NCI-H774 (cell line): ENCODE measurements around the gene ABCC8.
A peak's percentile ranks its signal among the peaks of the same experiment; 100 is the strongest.

Experiments used
- DNase-seq: peaks from one replicate; lab custom pipeline; 2025; lab: John Stamatoyannopoulos, UW

Gene ABCC8

DNA sequence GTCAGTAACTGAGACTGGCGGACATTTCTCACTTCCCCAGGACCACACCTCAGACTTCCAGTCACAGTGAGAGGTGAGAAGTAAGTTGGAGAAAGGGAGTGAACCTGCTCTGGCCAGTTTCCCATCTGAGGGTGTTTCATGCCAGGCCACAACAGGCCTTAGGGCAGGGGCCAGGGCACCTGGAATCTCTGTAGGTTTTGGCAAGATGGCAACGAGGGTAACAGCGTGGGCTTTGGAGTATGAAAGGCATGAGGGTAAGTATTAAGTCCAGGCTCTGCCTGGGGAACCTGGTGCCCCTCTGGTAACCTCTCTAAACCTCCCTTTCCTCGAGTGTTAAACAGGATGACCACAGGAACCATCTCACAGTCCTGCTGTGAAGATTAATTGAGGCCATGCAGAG lies 28.5 kb upstream of the ABCC8 start:
- no peak for DNase-seq

DNA sequence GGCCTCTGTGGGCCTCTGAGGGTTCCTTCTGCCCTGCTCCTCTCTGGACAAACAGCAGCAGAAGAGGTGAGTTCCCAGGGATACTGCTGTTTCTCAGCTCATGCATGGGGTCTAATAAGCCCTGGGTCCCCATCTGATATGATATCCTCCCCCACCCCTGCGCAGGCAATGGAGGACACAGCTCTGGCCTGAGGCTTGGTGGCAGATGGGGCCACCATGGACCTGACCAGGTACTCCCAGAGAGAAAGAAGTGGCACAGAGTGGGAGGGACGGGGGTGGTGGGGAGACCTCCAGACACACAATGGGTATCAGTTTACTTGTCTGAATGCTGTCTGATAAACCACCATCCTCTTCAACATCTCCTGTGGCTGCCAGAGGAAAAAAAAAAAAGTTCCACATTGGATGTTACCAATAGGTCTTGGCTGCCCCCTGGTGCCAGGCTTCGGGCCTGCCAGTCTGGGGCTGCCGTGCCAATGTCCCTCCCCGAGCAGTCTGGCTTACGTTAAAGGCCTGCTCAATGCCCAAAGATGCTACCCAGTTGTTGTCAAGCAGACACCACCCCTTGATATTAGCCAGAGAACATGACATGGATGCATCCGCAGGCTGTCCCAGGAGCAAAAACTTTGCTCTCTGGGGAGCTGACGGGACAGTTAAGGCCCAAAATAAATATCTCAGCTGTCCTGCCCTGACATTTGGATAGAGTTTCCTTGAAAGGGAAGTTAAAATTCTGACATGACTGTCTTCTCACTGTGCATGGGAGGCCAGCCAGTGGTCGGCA lies 27.9 kb upstream of the ABCC8 start:
- peak; percentile 69 for DNase-seq

DNA sequence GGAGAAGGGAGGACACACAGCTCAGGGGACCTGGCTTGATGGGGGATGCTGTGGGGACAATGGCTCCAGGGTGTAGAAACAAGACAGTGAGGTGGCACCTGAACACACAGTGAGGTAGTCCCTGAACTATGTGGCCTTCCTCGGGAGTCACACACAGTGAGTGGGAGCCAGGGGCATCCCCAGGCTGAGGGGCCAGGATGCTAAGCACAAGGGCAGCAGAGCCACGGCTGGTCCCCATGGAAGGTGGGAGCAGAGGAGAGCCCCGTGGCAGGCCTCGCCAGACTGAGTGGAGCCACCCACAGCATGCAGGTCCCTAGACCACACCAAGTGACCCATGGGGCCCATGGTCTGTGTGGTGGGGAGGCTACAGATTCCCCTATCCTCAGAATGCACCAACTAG lies 26.0 kb upstream of the ABCC8 start:
- no peak for DNase-seq

DNA sequence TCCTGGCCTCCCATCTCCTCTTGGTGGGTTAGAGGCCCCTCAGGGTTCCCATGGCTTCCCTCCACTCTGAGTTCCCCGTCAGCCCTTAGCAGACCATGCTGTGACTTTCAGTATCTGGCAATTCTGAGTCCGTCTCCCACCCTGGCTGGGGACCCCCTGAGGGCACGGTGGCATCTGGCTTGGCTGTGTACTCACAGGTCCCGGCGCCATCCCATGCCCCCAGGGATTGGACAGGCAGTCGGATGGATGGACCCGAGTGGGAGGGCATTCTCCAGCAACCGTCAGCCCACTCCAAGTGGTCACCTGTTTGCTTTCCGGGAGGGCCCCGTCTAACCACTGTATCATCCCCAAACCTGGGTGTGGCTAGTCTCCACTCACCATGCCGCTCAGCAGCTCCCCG lies 24.0 kb upstream of the ABCC8 start:
- no peak for DNase-seq

DNA sequence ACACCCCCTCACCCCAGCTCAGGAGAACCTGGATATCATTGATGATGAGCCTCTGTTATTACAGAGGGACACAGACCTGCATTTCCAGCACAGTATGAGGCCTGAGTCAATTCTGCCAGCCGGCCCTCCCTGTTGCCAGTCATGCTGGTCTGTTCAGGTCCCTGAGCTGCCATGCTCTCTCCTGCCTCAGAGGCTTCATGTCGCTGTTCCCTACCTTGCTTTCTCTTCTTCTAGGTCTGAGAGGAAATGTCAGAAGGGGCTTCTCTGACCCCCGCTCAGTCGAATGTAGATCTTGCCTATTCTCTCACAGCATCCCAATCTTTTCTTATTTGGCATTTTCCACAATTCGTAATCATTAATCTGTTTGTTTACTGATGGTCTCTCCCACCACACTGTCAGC lies 21.8 kb upstream of the ABCC8 start:
- DNase-seq: no peak

DNA sequence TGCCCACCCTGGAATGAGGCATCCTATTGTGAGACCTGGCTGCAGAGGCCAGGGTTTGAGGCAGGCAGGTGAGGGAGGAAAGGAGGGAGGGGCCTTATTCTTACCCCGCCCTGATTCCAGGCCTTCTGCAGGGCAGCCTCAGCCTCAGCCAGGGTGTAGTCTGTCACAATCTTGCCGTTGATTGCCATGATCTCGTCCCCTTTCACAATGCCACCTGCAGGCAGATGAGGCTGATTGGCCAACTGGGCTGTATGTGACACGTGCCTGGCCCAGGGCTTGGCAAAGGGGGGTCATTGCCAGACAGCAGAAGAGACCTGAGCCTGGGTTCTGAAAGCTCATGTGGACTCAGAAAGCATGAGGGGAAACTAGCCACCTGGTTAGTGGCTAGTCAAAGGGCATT lies 21.4 kb upstream of the ABCC8 start:
- peak; percentile 85 for DNase-seq

DNA sequence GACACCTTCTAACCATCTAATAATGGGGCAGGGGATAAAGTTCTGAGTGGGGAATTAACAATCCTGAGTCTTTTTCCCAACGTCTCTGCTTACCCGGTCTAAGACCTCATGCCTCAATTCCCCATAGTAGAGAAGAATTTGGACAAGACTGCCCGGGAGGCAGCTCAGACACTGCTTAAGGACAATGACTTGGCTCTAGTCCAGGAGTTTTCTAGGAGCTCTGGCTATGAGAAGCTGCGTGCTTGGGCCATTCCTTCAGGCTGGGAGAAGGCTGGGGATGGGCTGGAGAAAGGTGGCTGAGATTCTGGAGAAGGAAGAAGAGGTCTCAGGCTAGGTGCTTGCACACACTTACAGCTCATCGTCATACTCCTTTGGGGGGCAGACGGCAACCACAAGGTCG lies 19.8 kb upstream of the ABCC8 start:
- no peak for DNase-seq

DNA sequence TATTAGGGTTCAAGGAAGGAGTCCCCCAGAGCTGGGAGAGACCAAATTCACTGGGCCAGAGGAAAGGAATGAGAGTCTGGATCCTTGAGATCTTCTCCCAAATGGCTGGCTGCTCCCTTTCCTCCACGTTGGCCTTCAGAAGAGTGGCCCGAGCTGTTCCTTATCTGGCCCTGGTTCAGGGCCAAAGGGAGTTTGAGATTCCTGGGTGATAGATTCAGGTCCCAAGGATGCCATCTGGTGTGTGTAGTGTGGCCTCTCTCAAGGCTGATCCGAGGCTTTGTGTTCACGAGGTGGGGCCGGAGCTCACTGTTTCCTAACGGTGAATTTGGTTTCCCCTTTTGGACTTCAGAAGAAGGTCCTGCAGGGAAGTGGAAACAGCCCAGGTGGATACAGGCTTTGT lies 17.4 kb upstream of the ABCC8 start:
- DNase-seq: no peak

DNA sequence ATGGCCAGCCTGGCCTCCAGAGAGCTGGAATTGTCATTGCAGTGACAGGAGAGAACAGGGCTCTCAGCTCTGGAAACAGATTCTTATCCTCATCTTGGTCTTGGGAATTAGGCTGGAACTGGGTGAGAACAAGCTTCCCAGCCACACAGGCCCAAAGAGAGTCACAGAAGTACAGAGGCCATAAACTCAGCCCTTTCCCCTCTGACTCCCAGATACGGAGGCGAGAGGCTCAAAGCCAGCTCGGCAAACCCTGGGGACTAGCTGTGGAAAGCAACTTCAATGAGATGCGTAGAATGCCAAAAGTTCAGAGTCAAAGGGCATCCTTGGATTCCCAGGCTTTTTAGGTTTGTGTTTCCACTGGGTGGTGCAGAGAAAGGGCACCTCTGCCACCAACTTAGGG lies 14.3 kb upstream of the ABCC8 start:
- no peak for DNase-seq

DNA sequence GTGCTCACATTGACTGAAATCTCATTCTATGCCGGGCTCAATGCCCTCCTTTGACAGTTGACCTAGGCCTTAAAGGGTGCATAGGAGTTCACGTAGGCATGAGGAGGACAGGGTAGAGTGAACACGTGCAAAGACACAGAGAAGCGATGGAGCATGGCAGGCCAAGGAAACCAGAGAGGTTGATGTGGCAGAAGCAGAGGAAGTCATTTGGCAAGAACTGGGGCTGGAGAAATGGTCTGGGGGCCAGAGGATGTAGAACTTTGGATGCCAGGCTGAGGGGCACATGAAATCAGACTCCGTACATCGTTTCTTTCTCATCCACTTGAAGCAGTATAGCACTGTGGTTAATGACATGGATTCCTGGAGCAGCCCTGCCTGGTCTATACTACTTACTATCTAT lies 13.6 kb upstream of the ABCC8 start:
- no peak for DNase-seq

DNA sequence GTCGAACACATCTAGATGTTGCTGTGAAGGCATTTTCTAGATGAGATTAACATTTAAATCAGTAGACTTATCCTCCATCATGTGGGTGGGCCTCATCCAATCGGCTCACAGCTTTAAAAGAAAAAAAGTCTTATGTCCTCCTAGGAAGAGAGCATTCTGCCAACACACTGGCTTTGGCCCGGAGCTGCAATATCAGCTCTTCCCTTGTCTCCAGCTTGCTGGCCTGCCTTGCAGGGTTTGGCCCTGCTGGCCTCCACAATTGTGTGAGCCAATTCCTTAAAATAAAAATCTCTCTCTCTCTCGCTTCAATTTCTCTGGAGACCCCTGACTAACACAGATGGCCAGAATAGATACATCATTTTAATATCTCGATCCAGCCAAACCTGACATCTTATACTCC lies 13.1 kb upstream of the ABCC8 start:
- no peak for DNase-seq

DNA sequence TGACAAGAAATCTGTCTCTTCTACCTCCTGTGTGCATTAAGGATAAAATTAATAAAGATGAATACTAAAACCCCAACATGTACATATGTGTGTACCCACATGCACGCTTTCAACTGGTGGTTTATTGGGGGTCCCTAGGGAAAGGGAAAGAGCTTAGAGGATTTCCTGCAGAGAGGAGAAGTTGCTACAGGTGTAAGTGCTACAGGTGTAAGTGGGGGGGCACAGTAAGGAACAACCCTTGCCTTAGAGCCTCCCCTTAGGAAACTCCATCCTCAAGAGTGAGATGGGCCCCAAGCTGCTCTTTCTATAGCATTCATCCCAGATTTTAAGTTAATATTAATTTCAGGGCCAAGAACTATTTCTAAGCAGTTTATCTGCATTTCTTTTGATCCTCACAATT lies 11.9 kb upstream of the ABCC8 start:
- DNase-seq: no peak

DNA sequence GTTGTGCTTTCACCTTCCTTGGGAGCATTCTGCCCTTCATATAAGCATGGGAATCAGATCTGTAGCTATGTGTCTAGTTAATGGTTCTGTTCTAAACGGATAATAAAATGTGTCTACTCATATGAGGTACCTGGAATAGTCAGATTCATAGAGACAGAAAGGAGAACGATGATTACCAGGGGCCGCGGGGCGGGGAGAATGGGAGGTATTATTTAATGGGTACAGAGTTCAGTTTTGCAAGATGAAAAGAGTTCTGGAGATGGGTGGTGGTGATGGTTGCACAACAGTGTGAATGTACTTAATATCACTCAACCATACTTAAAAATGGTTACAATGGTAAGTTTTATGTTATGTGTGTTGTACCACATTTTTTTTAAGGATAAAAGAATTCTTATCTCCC lies 10.0 kb upstream of the ABCC8 start:
- DNase-seq: no peak

DNA sequence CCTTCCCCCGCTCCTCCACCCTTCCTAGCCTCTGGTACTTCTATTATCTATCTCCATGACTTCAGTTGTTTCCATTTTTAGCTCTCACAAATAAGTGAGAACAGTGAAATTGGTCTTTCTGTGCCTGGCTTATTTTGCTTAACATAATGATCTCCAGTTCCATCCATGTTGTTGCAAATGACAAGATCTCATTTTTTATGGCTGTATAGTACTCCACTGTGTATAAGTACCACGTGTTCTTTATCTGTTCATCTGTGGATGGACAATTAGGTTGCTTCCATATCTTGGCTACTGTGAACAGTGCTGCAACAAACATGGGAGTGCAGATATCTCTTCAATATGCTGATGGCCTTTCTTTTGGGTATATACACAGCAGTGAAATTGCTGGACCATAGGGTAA lies 6.9 kb upstream of the ABCC8 start:
- no peak for DNase-seq

DNA sequence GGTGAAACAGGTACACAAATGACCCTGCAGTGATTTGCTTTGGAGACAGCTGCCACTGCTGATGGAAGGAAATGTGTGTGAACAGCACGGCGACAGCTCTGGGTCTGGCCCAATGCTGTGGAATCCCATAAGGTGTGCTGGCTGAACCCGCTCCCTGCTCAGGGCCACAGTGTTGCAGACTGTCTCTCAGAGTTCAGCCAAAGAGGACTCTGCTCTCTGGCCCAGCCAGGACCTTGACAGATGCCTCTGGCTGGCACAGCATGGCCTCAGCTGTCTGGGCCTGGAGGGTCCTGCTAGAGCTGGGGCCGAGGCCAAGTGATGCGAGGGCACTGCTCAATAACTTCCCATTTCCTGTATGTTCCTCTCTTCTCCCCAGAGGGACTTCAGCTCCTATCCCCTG lies 5.3 kb upstream of the ABCC8 start:
- DNase-seq: no peak

DNA sequence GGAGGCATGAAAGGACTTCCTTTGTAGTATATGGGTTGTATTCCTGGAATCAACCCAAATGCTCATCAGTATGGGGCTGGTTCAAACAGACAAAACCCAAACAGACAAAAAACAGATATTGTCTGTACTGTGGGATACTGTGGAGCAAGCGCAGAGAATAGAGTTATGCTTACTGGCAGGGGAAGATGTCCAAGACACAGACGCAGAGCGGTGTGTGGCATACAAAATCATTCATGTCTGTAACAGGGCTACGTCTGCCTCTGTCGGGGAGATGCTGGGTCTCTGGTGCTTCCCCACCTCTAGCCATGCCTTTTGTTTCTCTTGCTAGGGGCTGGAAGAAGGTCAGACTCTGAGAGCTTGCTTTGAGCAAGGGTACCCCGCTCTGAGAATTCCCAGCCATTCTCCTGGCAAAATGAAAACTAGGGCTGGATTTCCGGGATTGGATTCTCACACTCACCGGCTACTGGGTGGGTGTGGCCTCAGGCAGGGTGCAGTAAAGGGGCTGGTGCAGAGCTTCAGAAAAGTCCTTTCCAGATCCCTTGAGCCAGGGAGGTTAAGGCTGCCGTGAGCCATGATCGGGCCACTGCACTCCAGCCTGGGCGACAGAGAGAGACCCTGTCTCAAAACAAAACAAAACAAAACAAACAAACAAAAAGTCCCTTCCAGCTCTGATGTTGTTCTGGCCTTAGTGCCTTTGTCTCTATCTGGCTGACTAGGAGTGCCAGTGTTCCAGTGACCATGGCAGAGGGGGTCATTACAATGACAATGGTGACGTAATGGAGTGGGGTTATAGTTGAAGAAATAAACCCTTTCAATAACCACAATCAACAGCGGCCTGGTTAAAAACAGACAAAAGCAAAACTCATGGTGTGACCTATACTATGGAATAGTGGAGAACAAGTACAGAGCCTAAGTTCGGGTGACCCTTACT lies 2.9 kb upstream of the ABCC8 start:
- DNase-seq: peak; percentile 52

DNA sequence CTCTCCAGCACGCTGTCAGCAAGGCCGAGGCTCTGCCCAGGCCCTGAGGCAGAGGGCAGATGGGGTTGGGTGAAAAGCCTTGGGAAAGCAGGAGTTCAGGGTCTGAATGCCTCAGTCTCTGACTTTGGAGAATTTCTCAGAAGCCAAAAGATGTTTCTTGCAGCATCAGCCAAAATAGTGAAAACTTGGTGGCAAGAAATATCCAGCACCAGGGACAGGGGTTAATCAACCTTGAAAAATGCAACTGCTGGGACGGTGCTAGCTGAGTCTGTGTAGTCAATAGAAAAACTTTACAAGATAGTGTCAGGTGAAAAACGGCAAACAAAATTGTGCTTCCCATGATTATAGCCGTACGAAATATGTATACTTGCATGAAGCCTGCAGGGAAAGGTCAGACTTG lies 1.4 kb upstream of the ABCC8 start:
- DNase-seq: no peak

DNA sequence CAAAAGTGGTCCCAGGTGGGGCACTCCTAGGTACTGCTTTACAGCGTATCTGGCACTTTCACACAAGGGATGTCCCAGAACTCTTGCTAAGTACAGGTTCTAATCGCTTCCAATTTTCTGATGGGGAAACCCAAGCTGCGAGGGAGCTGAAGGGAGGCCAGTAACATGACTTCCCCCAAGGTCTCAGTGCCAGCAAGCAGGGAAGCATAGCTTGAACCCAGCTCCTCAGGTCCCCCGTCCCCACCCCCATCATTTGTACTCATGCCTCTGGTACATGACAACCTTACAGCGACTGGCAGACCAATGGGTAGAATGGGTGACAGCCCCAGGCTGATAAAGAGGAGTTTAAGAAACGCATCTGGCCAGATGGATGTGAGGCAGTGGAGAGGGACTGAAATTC lies 716 bp upstream of the ABCC8 start:
- DNase-seq: no peak

DNA sequence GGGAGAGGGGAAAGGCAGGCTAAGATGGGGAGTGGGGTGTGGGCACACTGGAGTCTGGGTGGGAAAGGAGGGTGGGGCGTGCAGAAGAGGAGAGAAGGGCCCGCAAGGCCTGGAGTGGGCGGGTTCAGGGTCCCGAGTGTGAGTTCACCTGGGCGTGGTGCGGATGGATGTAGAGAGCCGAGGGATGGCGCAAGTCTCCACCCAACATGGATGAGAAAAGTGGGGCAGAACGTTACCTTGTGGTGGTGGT lies 364 bp upstream of the ABCC8 start:
- DNase-seq: no peak

DNA sequence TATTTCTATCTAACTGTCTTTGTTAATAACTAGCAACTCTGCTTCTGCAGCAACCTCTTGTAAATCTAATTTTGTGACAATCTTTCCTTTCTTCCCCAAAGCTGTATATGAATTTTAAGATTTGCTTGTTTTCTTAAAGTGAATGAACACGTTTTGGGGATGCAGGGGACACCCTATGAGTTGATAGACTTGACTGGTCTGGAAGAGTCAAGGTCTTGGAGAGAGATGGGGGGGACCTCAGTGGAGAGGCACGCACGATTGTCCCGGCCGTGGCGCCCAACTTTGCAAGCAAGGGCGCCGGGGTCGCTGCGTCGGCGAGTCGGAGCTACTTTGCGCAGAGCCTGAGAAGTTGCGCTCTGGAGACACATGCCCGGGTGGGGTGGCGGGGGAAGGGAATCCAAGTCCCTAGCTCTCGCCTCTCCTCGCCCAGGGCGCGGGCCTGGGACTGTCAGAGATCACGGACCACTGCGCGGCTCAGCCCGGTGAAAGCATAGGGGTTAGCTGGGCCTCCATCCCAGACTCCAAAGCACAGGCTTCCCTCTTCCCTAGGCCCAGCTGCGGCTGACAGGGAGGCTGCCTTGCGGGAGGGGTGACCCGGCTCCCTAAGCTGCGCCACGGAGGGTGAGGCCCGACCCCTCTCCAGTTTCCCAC lies 854 bp downstream of the ABCC8 start:
- DNase-seq: no peak

DNA sequence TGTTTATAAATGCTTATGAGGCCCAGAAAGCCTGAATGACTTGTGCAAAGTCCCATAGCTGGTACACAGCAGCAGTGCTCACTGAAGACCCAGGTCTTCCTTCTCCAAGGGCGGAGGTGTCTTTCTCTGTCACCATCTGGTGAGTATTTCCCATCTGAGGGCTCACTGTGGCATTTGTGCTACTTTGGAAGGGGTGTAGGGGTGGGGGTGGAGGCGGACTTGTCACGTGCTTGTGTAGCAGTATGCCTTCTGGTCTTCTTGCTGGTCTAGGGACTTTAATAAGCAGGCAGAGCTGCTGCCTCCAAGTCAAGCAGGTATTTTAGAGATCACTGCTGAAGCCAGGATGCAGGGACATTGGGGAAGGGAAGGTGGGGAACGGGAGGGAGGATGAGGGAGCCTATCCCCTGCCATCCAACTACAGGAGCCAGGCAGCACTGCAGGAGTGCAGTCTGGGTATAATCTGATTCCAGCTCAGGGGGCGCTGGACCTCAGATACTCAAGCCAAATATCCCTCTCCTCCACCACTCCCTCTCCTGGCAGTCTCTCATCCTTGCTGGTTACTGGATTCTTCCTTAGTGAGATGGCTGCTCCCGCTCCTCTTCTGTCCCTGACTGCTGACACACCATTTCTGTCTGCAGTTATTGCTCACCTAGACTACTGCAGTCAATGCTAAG lies 3.4 kb downstream of the ABCC8 start:
- DNase-seq: no peak

DNA sequence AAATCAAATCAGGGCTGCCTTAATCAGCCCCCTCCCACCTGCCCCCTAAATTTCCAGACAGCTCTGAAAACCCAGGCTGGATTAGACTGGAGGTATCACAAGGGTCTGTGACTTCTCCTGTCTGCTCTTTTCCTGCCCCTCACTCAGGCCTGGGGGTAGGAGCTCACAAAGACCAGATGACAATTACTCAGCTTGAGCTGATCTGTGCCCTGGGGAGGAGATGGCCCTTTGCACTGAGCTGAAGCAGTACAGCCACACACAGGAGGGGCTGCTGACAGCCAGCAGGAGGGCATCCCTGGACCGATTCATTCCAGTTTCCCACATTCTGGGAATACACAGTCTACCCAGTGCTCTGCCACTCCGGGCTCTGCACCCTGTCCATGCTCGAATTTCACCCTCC lies 4.2 kb downstream of the ABCC8 start:
- no peak for DNase-seq

DNA sequence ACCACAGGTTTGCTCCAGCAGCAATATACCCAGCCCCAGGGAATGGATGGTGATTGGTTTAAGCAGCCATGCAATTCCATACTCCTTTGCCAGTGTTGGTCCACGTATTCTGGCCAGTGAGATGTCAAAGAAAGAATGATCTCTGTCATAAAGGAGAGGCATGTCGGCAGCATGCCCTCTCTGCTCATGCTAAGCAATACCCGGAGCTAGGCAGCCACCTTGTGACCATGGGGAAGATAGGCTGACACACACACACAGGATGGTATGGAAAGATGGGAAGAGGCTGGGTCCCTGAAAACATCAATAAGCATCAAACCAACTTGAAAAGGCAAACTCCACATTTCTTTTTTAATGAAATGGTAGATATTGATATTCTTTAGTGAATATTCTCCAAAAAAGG lies 5.1 kb downstream of the ABCC8 start:
- no peak for DNase-seq
